Astrocyte (in vitro differentiated cells and primary cell): Measurements from ENCODE around the gene ZFTA. TPM values are rescaled to one million over a fixed set of nuclear protein-coding genes. Genes with fewer than 3 reads are reported as not detected.

Experiments used
- DNase-seq: peaks from one replicate; pipeline ENCODE4 v3.0.0-alpha.2; 2010; ENCODE audit warnings: low read depth
- FAIRE-seq: peaks from 2 replicates; lab custom pipeline; 2011; peaks lifted over from hg19 to GRCh38; lab: Jason Lieb, UNC
- H2AFZ ChIP-seq: 2 replicates; pipeline ENCODE4 v1.6.0; 2012; ENCODE audit warnings: low read depth, low read length, inconsistent platforms
- H3K27ac ChIP-seq: 2 replicates; pipeline ENCODE4 v1.5.1; 2011; ENCODE audit warnings: low read depth, low read length, inconsistent platforms
- H3K27me3 ChIP-seq: 2 replicates; pipeline ENCODE4 v1.6.0; 2011; ENCODE audit warnings: low read length, inconsistent platforms; ENCODE audit not compliant: insufficient read depth
- H3K36me3 ChIP-seq: 2 replicates; pipeline ENCODE4 v1.5.1; 2011; ENCODE audit warnings: low read length, inconsistent platforms; ENCODE audit not compliant: insufficient read depth
- H3K4me1 ChIP-seq: 2 replicates; pipeline ENCODE4 v1.5.1; 2011; ENCODE audit warnings: low read length, inconsistent platforms; ENCODE audit not compliant: insufficient read depth
- H3K4me2 ChIP-seq: 2 replicates; pipeline ENCODE4 v1.6.0; 2012; ENCODE audit warnings: low read length, inconsistent platforms
- H3K4me3 ChIP-seq: 2 replicates; pipeline ENCODE4 v1.5.1; 2011; ENCODE audit warnings: low read depth, mild to moderate bottlenecking, low read length, inconsistent platforms; ENCODE audit not compliant: insufficient read depth
- H3K79me2 ChIP-seq: 2 replicates; pipeline ENCODE4 v1.6.0; 2012; ENCODE audit warnings: mild to moderate bottlenecking, low read length, inconsistent platforms; ENCODE audit not compliant: insufficient read depth
- H3K9ac ChIP-seq: 2 replicates; pipeline ENCODE4 v1.6.0; 2012; ENCODE audit warnings: mild to moderate bottlenecking, low read length, inconsistent platforms
- H3K9me3 ChIP-seq: 2 replicates; pipeline ENCODE4 v1.5.1; 2012; ENCODE audit warnings: low read depth, mild to moderate bottlenecking, low read length, inconsistent platforms; ENCODE audit not compliant: insufficient read depth
- H4K20me1 ChIP-seq: 2 replicates; pipeline ENCODE4 v1.6.0; 2012; ENCODE audit warnings: low read length, inconsistent platforms; ENCODE audit not compliant: insufficient read depth
- H3K27ac Mint-ChIP-seq: one replicate; pipeline ENCODE4 v1.8.0; 2021; ENCODE audit warnings: mild to moderate bottlenecking, mixed read lengths; ENCODE audit not compliant: unreplicated experiment
- H3K27me3 Mint-ChIP-seq: one replicate; pipeline ENCODE4 v1.8.0; 2021; ENCODE audit warnings: low read depth, mixed read lengths; ENCODE audit not compliant: unreplicated experiment
- H3K36me3 Mint-ChIP-seq: one replicate; pipeline ENCODE4 v1.8.0; 2021; ENCODE audit warnings: low read depth, mixed read lengths; ENCODE audit not compliant: unreplicated experiment
- H3K4me1 Mint-ChIP-seq: one replicate; pipeline ENCODE4 v1.8.0; 2021; ENCODE audit warnings: low read depth, mixed read lengths; ENCODE audit not compliant: unreplicated experiment
- H3K4me3 Mint-ChIP-seq: one replicate; pipeline ENCODE4 v1.8.0; 2021; ENCODE audit warnings: mild to moderate bottlenecking, moderate library complexity, mixed read lengths; ENCODE audit not compliant: unreplicated experiment
- H3K9me3 Mint-ChIP-seq: one replicate; pipeline ENCODE4 v1.8.0; 2021; ENCODE audit warnings: mild to moderate bottlenecking, mixed read lengths; ENCODE audit not compliant: unreplicated experiment
- EZH2 ChIP-seq: IDR thresholded peaks from 2 replicates; pipeline ENCODE4 v1.6.1; 2012; ENCODE audit warnings: mild to moderate bottlenecking, low read length, inconsistent platforms; ENCODE audit not compliant: insufficient read depth
- total RNA-seq: library from RNA; stranded (reverse); gene quantifications from 2 replicates; pipeline ENCODE4 v1.2.1, GENCODE V29; 2021
- TF ChIP-seq, protein P1 (sequence below): IDR thresholded peaks from 2 replicates; pipeline ENCODE4 v1.5.1; 2011; ENCODE audit warnings: low read depth, mild to moderate bottlenecking, inconsistent platforms, low read length, moderate library complexity; ENCODE audit not compliant: insufficient read depth

The ZFTA gene
- total RNA-seq, 1 donor from 2014 or later, result 31.2 TPM

DNA sequence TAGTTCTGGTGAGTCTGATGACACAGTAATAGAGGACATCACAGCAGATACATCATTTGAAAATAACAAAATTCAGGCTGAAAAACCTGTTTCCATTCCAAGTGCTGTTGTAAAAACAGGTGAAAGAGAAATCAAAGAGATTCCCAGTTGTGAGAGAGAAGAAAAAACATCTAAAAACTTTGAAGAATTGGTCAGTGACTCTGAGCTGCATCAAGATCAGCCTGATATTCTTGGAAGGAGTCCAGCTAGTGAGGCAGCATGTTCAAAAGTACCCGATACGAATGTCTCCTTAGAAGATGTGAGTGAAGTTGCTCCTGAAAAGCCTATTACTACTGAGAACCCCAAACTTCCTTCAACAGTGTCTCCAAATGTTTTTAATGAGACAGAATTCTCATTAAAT, 48.6 kb downstream of the ZFTA start:
- Mint-ChIP-seq H3K9me3 (no peaks in the 10 kb centered on the region), H3K4me3 (no peak overlapping the region), H3K27ac (no peak overlapping the region), H3K36me3 (no peaks in the 10 kb centered on the region), H3K27me3 (no peaks in the 10 kb centered on the region), H3K4me1 (peaks cover 9% of the 10 kb centered on the region)
- H3K4me3 ChIP-seq, result no peak overlapping the region
- TF ChIP-seq EZH2, result no peak
- TF ChIP-seq, protein P1, sequence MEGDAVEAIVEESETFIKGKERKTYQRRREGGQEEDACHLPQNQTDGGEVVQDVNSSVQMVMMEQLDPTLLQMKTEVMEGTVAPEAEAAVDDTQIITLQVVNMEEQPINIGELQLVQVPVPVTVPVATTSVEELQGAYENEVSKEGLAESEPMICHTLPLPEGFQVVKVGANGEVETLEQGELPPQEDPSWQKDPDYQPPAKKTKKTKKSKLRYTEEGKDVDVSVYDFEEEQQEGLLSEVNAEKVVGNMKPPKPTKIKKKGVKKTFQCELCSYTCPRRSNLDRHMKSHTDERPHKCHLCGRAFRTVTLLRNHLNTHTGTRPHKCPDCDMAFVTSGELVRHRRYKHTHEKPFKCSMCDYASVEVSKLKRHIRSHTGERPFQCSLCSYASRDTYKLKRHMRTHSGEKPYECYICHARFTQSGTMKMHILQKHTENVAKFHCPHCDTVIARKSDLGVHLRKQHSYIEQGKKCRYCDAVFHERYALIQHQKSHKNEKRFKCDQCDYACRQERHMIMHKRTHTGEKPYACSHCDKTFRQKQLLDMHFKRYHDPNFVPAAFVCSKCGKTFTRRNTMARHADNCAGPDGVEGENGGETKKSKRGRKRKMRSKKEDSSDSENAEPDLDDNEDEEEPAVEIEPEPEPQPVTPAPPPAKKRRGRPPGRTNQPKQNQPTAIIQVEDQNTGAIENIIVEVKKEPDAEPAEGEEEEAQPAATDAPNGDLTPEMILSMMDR, result no peak
- peaks cover 5% of the 10 kb centered on the region for H3K4me1 ChIP-seq
- H2AFZ ChIP-seq, result no peak overlapping the region
- H3K36me3 ChIP-seq, result no peaks in the 10 kb centered on the region
- H3K27me3 ChIP-seq, result no peaks in the 10 kb centered on the region
- no peaks in the 10 kb centered on the region for H3K9me3 ChIP-seq
- H3K27ac ChIP-seq, result no peak overlapping the region
- H3K4me2 ChIP-seq, result no peak overlapping the region
- H4K20me1 ChIP-seq, result peaks cover 41% of the 10 kb centered on the region
- H3K79me2 ChIP-seq, result peaks cover 12% of the 10 kb centered on the region
- FAIRE-seq (no peak), DNase-seq (peak; percentile 45)
- no peak overlapping the region for H3K9ac ChIP-seq

DNA sequence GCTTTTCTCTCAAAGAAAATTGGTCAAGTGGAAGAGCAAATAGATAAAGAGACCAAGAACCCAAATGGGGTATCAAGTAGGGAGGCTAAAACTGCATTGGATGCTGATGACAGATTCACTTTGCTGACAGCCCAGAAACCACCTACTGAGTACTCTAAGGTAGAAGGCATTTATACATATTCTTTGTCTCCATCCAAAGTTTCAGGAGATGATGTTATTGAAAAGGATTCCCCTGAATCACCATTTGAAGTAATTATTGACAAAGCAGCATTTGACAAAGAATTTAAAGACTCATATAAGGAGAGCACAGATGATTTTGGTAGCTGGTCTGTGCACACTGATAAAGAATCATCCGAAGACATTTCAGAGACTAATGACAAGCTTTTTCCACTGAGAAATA, 49.6 kb downstream of the ZFTA start:
- Mint-ChIP-seq H3K4me1 (peaks cover 9% of the 10 kb centered on the region), H3K9me3 (no peaks in the 10 kb centered on the region), H3K27ac (no peak overlapping the region), H3K36me3 (no peaks in the 10 kb centered on the region), H3K4me3 (no peak overlapping the region), H3K27me3 (no peaks in the 10 kb centered on the region)
- H4K20me1 ChIP-seq, result peaks cover 48% of the 10 kb centered on the region
- no peak overlapping the region for H3K4me3 ChIP-seq
- H3K27ac ChIP-seq, result no peak overlapping the region
- H3K4me2 ChIP-seq, result no peak overlapping the region
- H3K27me3 ChIP-seq, result no peaks in the 10 kb centered on the region
- TF ChIP-seq, protein P1, result no peak
- TF ChIP-seq EZH2, result no peak
- H2AFZ ChIP-seq, result no peak overlapping the region
- DNase-seq (no peak), FAIRE-seq (no peak)
- H3K79me2 ChIP-seq, result peaks cover 15% of the 10 kb centered on the region
- peaks cover 5% of the 10 kb centered on the region for H3K4me1 ChIP-seq
- no peaks in the 10 kb centered on the region for H3K9me3 ChIP-seq
- no peaks in the 10 kb centered on the region for H3K36me3 ChIP-seq
- no peak overlapping the region for H3K9ac ChIP-seq

Other genes with a start within 250 kb of the ZFTA start
- gene PLAAT4, start 232.0 kb downstream of the ZFTA start, total RNA-seq, result 4.9 and 7.8 TPM in 2 replicates
- 0.52 TPM in 1 of 2 replicates, not detected in the other for gene PLAAT2, start 205.4 kb downstream of the ZFTA start, total RNA-seq
- gene PLAAT3, start 154.3 kb downstream of the ZFTA start, total RNA-seq, result 11.5 and 15.5 TPM in 2 replicates
- gene ATL3, start 97.4 kb downstream of the ZFTA start, total RNA-seq, result 45.2 and 47.9 TPM in 2 replicates
- 99.5 and 106 TPM in 2 replicates for gene RTN3, start 87.3 kb downstream of the ZFTA start, total RNA-seq
- 43.7 and 48.3 TPM in 2 replicates for gene SPINDOC, start 44.7 kb upstream of the ZFTA start, total RNA-seq
- gene MARK2, start 70.3 kb upstream of the ZFTA start, total RNA-seq, result 37.2 and 38.1 TPM in 2 replicates
- 18.8 and 20.3 TPM in 2 replicates for gene RCOR2, start 148.4 kb upstream of the ZFTA start, total RNA-seq
- gene NAA40, start 170.2 kb upstream of the ZFTA start, total RNA-seq, result 21.2 and 23.2 TPM in 2 replicates
- 274 and 289 TPM in 2 replicates for gene COX8A, start 205.8 kb upstream of the ZFTA start, total RNA-seq
- 77.9 and 78.5 TPM in 2 replicates for gene OTUB1, start 217.7 kb upstream of the ZFTA start, total RNA-seq